Caco-2 (cell line): ENCODE measurements around the gene CPXCR1. TPM values are rescaled to one million over a fixed set of nuclear protein-coding genes. Genes with fewer than 3 reads are reported as not detected.
"Not testable (repeated sequence)": the region's sequence is repeated elsewhere in the genome, so short reads cannot be mapped to it uniquely, and the experiment has no call there.

Experiments used
- Bru-seq: library from RNA; stranded (reverse); fragments of 400-500 nt; gene quantifications from one replicate; lab custom pipeline; 2021; lab: Mats Ljungman, UMichigan
- BruChase-seq, 2 experiments: library from RNA; stranded (reverse); fragments of 400-500 nt; gene quantifications; one replicate each; lab custom pipeline; 2021; lab: Mats Ljungman, UMichigan
- BruUV-seq: library from RNA; stranded (reverse); fragments of 400-500 nt; replicated peaks from 2 replicates; lab custom pipeline; 2021; lab: Mats Ljungman, UMichigan
- CTCF ChIA-PET: fragments of 300-600 bp; sonication (Branson Sonifier 250); formaldehyde crosslinking; loops from one replicate; lab custom pipeline; 2022; ENCODE audit warnings: antibody characterized with exemption; lab: Charles Lee
- POLR2A ChIA-PET: fragments of 300-600 bp; sonication (Branson Sonifier 250); formaldehyde crosslinking; loops from one replicate; lab custom pipeline; 2022; ENCODE audit warnings: antibody characterized with exemption; lab: Charles Lee
- DNase-seq, 2 experiments: peaks; one replicate each; pipeline versions ENCODE4 v3.0.0 to v3.0.0-alpha.2; 2020 to 2022
- H3K27me3 ChIP-seq: replicated peaks from 2 replicates; pipeline ENCODE4 v1.6.0; 2011; ENCODE audit warnings: low read length; ENCODE audit not compliant: control insufficient read depth, insufficient read depth
- H3K36me3 ChIP-seq: 2 replicates; pipeline ENCODE4 v1.5.1; 2011; ENCODE audit warnings: low read length; ENCODE audit not compliant: control insufficient read depth, insufficient read depth
- H3K4me1 ChIP-seq: fragments of 250-450 bp; sonication (Bioruptor Pico); 2 replicates; pipeline ENCODE4 v1.5.1; 2020; ENCODE audit warnings: mild to moderate bottlenecking
- H3K4me3 ChIP-seq: 2 replicates; pipeline ENCODE4 v1.5.1; 2011; ENCODE audit warnings: low read depth, mild to moderate bottlenecking, control low read depth, low read length
- H3K9me3 ChIP-seq: fragments of 250-450 bp; sonication (Bioruptor Pico); 2 replicates; pipeline ENCODE4 v1.5.1; 2020; ENCODE audit warnings: mild to moderate bottlenecking, moderate library complexity
- H3K27ac Mint-ChIP-seq: one replicate; pipeline ENCODE4 v1.8.0; 2022; ENCODE audit warnings: mixed read lengths; ENCODE audit not compliant: unreplicated experiment
- H3K27me3 Mint-ChIP-seq: one replicate; pipeline ENCODE4 v1.8.0; 2022; ENCODE audit warnings: mixed read lengths; ENCODE audit not compliant: insufficient read depth, unreplicated experiment
- H3K36me3 Mint-ChIP-seq: one replicate; pipeline ENCODE4 v1.8.0; 2022; ENCODE audit warnings: mild to moderate bottlenecking, mixed read lengths; ENCODE audit not compliant: insufficient read depth, unreplicated experiment
- H3K4me1 Mint-ChIP-seq: one replicate; pipeline ENCODE4 v1.8.0; 2022; ENCODE audit warnings: low read depth, mixed read lengths; ENCODE audit not compliant: unreplicated experiment
- H3K4me3 Mint-ChIP-seq: one replicate; pipeline ENCODE4 v1.8.0; 2022; ENCODE audit warnings: mild to moderate bottlenecking, moderate library complexity, mixed read lengths; ENCODE audit not compliant: unreplicated experiment
- H3K9me3 Mint-ChIP-seq: one replicate; pipeline ENCODE4 v1.8.0; 2022; ENCODE audit warnings: mixed read lengths; ENCODE audit not compliant: unreplicated experiment
- intact Hi-C: fragments of 100-400 bp; cut with micrococcal nuclease; formaldehyde crosslinking; loops from one replicate; pipeline ENCODE4 v1.10.0; 2022; ENCODE audit not compliant: unreplicated experiment
- long read RNA-seq: library from polyadenylated mRNA; stranded (forward); transcript quantifications from one replicate; pipeline ENCODE4 v2.0.0, GENCODE V29; 2022
- total RNA-seq: library from RNA; stranded (reverse); gene quantifications from 2 replicates; pipeline ENCODE4 v1.2.3, GENCODE V29; 2022
- TF ChIP-seq, protein P1 (sequence below), 2 experiments: fragments of 200-600 bp in 1 of 2; IDR thresholded peaks; 1 replicate in 1 of 2; 2 replicates in 1 of 2; pipeline versions ENCODE4 v1.5.1 to v1.8.0; 2011 to 2022; ENCODE audit warnings: antibody characterized with exemption in 1 of 2, control low read depth in 1 of 2, inconsistent platforms in 1 of 2, low read depth in 1 of 2, low read length in 1 of 2, mild to moderate bottlenecking in 1 of 2, moderate library complexity in 1 of 2; ENCODE audit not compliant: insufficient read depth in 1 of 2, severe bottlenecking in 1 of 2, unreplicated experiment in 1 of 2

The CPXCR1 gene
- total RNA-seq (not detected in 2 replicates), Bru-seq, nascent RNA (not detected), BruChase-seq, experiment 1, labeled RNA remaining after a 2-hour chase (not detected), BruChase-seq, experiment 2, labeled RNA remaining after a 6-hour chase (not detected)
- long read RNA-seq, result 0 reads

DNA sequence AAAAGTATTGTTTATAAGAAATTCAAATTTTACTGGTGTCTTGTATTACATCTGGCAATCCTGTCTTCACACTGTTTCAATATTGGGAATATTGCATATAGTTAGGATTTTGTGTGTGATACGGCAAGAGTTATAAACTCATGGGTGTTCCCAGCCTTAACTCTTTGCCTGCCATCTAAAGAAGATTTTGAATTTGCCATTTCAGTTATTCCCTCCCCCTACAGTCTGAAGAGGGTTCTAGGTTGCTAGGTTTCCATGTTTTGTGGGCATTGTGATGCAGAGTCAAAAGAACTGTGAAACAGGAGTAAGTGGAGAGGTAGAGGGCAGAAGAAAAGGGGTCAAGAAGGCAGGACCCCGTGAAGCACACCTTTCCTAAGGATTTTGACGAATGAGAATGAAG, at the start of gene CPXCR1:
Gene CPXCR1 (plus strand): TSS at position 301 of the 400 bp plus-strand sequence. CDS start 6,190 bp downstream, outside the sequence.
- H3K4me3 Mint-ChIP-seq, result no peak within 1 kb of the TSS
- TF ChIP-seq, protein P1, sequence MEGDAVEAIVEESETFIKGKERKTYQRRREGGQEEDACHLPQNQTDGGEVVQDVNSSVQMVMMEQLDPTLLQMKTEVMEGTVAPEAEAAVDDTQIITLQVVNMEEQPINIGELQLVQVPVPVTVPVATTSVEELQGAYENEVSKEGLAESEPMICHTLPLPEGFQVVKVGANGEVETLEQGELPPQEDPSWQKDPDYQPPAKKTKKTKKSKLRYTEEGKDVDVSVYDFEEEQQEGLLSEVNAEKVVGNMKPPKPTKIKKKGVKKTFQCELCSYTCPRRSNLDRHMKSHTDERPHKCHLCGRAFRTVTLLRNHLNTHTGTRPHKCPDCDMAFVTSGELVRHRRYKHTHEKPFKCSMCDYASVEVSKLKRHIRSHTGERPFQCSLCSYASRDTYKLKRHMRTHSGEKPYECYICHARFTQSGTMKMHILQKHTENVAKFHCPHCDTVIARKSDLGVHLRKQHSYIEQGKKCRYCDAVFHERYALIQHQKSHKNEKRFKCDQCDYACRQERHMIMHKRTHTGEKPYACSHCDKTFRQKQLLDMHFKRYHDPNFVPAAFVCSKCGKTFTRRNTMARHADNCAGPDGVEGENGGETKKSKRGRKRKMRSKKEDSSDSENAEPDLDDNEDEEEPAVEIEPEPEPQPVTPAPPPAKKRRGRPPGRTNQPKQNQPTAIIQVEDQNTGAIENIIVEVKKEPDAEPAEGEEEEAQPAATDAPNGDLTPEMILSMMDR (IDR thresholded peaks at IDR 0.05; ENCODE audit: insufficient read depth in 1 of 2, low read depth in 1 of 2, low read length in 1 of 2, severe bottlenecking in 1 of 2, unreplicated experiment in 1 of 2), result no peak
- H3K27me3 Mint-ChIP-seq, result no peaks in the 10 kb centered on the region
- no peaks in the 10 kb centered on the region for H3K9me3 ChIP-seq
- no peak within 1 kb of the TSS for H3K27ac Mint-ChIP-seq
- no peak within 1 kb of the TSS for H3K4me3 ChIP-seq
- POLR2A ChIA-PET, result no interaction called here
- H3K27me3 ChIP-seq, result no peaks in the 10 kb centered on the region
- no peaks in the 10 kb centered on the region for H3K9me3 Mint-ChIP-seq
- H3K36me3 ChIP-seq, result no peaks in the 10 kb centered on the region
- no peaks in the 10 kb centered on the region for H3K4me1 ChIP-seq
- intact Hi-C loops, result no loop called here
- no peak for DNase-seq
- no peaks in the 10 kb centered on the region for H3K36me3 Mint-ChIP-seq
- BruUV-seq, result no TSS peak
- H3K4me1 Mint-ChIP-seq, result no peaks in the 10 kb centered on the region
- CTCF ChIA-PET, result no interaction called here

- Histone ChIP-seq H3K27me3 (no peaks in the 10 kb centered on the region), H3K9me3 (no peaks in the 10 kb centered on the region), H3K36me3 (no peaks in the 10 kb centered on the region), H3K4me3 (no peak overlapping the region), H3K4me1 (no peaks in the 10 kb centered on the region)
- POLR2A ChIA-PET, result no interaction called here
- Mint-ChIP-seq H3K4me1 (no peaks in the 10 kb centered on the region), H3K36me3 (no peaks in the 10 kb centered on the region), H3K9me3 (no peaks in the 10 kb centered on the region), H3K27ac (no peak overlapping the region), H3K27me3 (no peaks in the 10 kb centered on the region), H3K4me3 (no peak overlapping the region)
- intact Hi-C loops, result no loop called here
- DNase-seq, result no peak
- CTCF ChIA-PET, result no interaction called here
- BruUV-seq, result no TSS peak
- TF ChIP-seq, protein P1 (IDR thresholded peaks at IDR 0.05; ENCODE audit: insufficient read depth in 1 of 2, low read depth in 1 of 2, low read length in 1 of 2, severe bottlenecking in 1 of 2, unreplicated experiment in 1 of 2), result no peak
Observed at GRCh38 chrX:88735835-88736234, 11.2 kb upstream of the CPXCR1 start.

DNA sequence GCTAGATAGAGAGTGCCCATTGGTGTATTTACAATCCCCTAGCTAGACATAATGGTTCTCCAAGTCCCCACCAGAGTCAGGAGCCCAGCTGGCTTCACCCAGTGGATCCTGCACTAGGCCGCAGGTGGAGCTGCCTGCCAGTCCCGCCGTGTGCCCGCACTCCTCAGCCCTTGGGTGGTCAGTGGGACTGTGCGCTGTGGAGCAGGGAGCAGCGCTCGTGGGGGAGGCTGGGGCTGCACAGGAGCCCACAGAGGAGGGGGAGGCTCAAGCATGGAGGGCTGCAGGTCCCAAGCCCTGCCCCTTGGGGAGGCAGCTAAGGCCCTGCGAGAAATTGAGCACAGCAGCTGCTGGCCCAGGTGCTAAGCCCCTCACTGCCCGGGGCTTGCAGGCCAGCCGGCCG, 810 bp upstream of the CPXCR1 start:
- H3K4me3 Mint-ChIP-seq, H3K9me3 ChIP-seq, H3K36me3 ChIP-seq, H3K4me3 ChIP-seq, H3K27me3 Mint-ChIP-seq, H3K4me1 ChIP-seq, H3K9me3 Mint-ChIP-seq, H3K4me1 Mint-ChIP-seq, H3K27me3 ChIP-seq, H3K36me3 Mint-ChIP-seq, intact Hi-C loops, DNase-seq, CTCF ChIA-PET, H3K27ac Mint-ChIP-seq, BruUV-seq, POLR2A ChIA-PET: not testable (repeated sequence)

DNA sequence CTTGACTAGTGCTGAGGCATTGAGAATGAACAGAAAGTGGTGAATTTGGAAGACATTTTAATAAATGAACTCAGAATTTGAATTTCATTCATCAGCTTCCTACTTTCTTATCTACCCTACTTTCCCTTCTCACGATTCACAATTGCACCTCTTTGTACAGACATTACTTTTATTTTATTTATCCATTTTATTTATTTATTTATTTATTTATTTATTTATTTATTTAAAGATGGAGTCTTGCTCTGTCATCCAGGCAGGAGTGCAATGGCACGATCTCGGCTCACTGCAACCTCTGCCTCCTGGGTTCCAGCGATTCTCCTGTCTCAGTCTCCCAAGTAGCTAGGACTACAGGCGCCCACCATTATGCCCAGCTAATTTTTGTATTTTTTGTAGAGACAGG, 5.3 kb downstream of the CPXCR1 start:
- H3K27me3 ChIP-seq, H3K36me3 Mint-ChIP-seq, H3K9me3 ChIP-seq, CTCF ChIA-PET, BruUV-seq, H3K36me3 ChIP-seq, H3K4me1 ChIP-seq, POLR2A ChIA-PET, DNase-seq, H3K4me3 ChIP-seq, H3K27me3 Mint-ChIP-seq, H3K27ac Mint-ChIP-seq, H3K4me3 Mint-ChIP-seq, intact Hi-C loops, H3K4me1 Mint-ChIP-seq, H3K9me3 Mint-ChIP-seq: not testable (repeated sequence)
